ENCODE data around the gene GALNT9. TPM values are rescaled to one million over a fixed set of nuclear protein-coding genes. Genes with fewer than 3 reads are reported as not detected.

GALNT9 gene
- total RNA-seq, 8 experiments from 2014 or later, result 0.40 to 23.8 (median 1.3) TPM

DNA sequence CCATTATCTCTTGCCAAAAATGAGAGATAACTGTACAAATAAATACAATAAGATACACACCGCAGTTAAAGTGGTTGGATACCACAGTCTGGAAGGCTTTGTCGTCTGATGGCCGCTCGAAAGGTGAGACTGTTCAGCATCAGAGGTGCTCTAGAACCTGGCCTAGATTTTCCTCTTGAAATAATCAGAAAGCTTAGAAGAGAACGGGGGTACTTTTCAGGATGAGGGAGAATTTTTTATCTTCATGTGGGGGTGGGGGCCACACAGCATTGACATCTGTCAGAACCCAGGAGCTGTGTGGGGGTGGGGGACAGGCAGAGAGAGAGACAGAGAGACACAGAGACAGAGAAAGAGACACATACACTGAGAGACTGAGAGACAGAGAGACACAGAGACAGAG lies 90.5 kb downstream of the GALNT9 start:
- in situ Hi-C loops (cut with MboI; ENCODE audit: low pct_unique_long_range_greater_than_20kb in 2 of 9, low sequenced_read_pairs in 9 of 9, unreplicated experiment in 9 of 9), result no loop called here
- no peak for ATAC-seq (replicated peaks in 6 of 8)
- no peak overlapping the region for H3K27ac ChIP-seq
- H3K4me1 ChIP-seq (replicated peaks in 1 of 2), result peaks cover 0 to 3% of the 10 kb centered on the region in 2 donors
- WGBS, 10 experiments, result 100% methylated on average over 1 of the region's 5 CpGs; no CpG with 5 or more reads in 9 of the 10 experiments
- H3K4me3 ChIP-seq, result no peak overlapping the region

DNA sequence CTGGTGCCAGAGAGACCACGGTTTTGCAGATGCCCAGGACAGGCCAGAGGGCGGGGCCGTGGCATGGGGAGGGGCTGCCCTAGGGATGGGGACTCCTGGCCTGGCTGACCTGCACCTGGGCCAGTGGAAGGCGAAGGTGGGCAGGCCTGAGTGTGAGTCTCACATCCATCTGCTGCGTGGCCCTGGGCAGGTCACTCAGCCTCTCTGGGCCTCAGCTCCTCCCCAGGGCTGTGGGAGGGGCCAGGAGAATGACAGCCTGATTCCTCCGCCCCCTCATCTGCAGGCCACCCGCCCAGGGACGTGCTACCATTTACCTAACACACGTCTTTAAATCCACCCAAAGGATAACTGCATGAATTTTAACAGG lies 90.9 kb downstream of the GALNT9 start:
- WGBS, 10 experiments, result 40 to 50% methylated on average over 2 of the region's 9 CpGs; no CpG with 5 or more reads in 8 of the 10 experiments
- H3K4me3 ChIP-seq, result no peak overlapping the region
- in situ Hi-C loops (cut with MboI; ENCODE audit: low pct_unique_long_range_greater_than_20kb in 2 of 9, low sequenced_read_pairs in 9 of 9, unreplicated experiment in 9 of 9), result no loop called here
- H3K27ac ChIP-seq, result no peak overlapping the region
- no peaks in the 10 kb centered on the region for H3K4me1 ChIP-seq (replicated peaks in 1 of 2)
- ATAC-seq (replicated peaks in 6 of 8), result peak in 1 of 8 experiments; percentile 71

DNA sequence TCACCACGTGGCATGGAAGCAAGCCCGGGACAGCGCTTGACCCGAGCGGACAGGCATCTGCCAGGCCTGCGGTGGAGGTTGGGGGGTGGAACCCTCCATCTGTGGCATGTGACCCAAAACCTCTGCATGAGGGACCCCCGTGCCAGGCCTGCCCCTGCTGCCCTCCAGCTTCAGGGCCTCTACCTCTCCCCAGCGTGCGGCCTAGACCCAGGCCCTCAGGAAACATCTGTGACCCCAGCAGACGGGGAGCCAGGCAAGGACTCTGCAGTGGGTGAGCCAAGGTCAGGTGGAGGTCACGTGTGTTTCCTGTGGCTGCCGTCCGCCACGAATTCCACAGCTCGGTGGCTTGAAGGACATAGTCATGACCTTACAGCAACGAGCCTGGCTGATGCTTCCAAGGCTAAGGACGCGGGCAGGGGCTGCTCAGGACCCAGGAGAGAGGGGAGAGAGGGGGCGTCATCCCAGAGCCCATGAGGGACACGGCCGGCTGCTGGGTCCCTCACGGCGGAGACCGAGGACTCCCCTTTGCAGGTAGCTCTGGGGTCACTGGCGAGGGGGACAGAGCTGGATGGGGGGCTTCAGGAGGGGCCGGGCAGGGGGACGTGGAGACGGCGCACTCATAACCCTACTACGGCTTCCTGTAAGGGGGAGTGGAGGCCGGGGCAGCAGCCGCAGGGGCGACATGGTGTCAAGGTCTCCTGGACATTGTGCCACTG lies 91.5 kb downstream of the GALNT9 start:
- 0 to 90% methylated on average over 1 to 2 of the region's 33 CpGs; no CpG with 5 or more reads in 8 of the 10 experiments for WGBS, 10 experiments
- in situ Hi-C loops (cut with MboI; ENCODE audit: low pct_unique_long_range_greater_than_20kb in 2 of 9, low sequenced_read_pairs in 9 of 9, unreplicated experiment in 9 of 9), result no loop called here
- Histone ChIP-seq H3K4me3 (no peak overlapping the region), H3K4me1 (replicated peaks in 1 of 2) (no peaks in the 10 kb centered on the region), H3K27ac (no peak overlapping the region)
- ATAC-seq (replicated peaks in 6 of 8), result no peak

DNA sequence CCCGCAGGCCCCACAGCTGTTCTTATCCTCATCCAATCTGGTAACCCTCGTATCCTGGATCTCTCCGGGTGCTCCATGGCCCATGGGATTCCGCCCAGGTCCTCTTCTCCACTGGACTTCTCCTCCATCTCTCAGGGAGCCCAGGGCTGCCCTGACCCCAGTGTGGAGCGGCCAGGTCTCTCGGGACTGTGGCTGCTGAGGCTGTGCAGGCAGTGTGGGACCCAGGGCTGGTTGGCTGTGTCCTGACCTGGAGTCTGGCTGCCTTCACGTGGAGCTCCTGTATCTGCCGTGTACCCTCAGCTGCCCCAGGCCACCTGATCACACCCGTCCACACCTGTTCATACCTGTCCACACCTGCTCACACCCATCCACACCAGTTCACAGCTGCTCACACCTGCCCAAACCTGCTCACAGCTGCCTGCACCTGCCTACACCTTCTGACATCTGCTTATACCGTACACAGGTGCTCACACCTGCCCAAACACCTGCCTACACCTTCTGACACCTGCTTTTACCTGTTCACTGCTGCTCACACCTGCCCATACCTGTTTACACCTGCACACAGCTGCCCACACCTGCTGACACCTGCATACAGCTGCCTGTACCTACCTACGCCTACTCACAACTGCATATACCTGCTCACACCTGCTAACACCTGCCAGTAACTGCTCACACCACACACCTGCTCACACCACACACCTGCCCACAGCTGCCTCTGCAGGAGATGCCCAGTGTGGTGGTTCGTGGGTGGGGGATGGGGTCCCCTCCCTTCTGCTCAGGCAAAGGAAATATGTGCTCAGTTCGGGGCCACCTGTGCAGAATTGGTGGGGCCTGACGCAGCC lies 92.2 kb downstream of the GALNT9 start:
- no peak overlapping the region for H3K27ac ChIP-seq
- ATAC-seq (replicated peaks in 6 of 8), result peak in 1 of 8 experiments; percentile 22
- 52 to 80% (median 61%) methylated on average over 3 to 9 of the region's 14 CpGs; no CpG with 5 or more reads in 6 of the 10 experiments for WGBS, 10 experiments
- in situ Hi-C loops (cut with MboI; ENCODE audit: low pct_unique_long_range_greater_than_20kb in 2 of 9, low sequenced_read_pairs in 9 of 9, unreplicated experiment in 9 of 9), result no loop called here
- H3K4me1 ChIP-seq (replicated peaks in 1 of 2), result no peaks in the 10 kb centered on the region
- H3K4me3 ChIP-seq, result no peak overlapping the region

DNA sequence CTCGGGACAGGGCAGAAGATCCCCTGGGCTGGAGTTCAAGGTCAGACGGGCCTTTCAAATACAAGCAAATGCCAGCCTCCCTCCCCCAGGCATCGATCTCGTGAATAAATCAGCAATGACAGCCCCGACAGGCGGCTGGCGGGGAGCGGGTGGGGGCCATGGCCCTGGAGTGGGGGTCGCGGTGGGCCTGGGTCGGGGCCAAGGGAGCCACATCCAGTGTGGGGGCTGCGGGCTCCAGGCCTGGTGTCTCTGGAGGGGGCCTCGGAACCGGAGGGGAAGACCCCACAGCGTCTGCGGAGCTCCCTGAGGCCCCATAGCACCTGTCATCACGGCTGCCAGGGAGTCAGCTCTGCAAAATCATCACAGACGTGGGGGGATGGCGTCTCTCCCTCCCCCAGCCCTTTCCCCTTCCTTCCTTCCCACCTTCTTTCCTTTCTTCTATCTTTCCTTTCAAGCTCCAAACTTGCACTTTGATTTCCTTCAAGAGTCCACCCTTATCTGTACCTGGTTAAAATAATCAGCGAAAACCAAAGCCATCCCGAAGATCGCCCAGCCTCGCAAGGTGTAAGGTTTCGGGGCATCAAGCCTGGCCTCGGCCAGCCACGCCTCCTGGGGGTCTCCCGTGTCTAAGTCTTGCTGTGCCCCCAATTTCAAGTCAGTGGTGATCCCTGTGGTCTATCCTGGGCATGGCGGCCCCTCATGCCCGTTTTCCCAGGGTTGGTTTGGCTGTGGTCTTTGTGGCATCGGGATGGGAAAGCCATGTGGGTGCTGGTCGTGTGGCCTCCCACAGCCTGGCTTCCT lies 93.1 kb downstream of the GALNT9 start:
- ATAC-seq (replicated peaks in 6 of 8), result no peak
- H3K27ac ChIP-seq, result no peak overlapping the region
- no peaks in the 10 kb centered on the region for H3K4me1 ChIP-seq (replicated peaks in 1 of 2)
- WGBS, 10 experiments, result 40 to 100% (median 73%) methylated on average over 1 to 7 of the region's 31 CpGs; no CpG with 5 or more reads in 3 of the 10 experiments
- in situ Hi-C loops (cut with MboI; ENCODE audit: low pct_unique_long_range_greater_than_20kb in 2 of 9, low sequenced_read_pairs in 9 of 9, unreplicated experiment in 9 of 9), result no loop called here
- no peak overlapping the region for H3K4me3 ChIP-seq

DNA sequence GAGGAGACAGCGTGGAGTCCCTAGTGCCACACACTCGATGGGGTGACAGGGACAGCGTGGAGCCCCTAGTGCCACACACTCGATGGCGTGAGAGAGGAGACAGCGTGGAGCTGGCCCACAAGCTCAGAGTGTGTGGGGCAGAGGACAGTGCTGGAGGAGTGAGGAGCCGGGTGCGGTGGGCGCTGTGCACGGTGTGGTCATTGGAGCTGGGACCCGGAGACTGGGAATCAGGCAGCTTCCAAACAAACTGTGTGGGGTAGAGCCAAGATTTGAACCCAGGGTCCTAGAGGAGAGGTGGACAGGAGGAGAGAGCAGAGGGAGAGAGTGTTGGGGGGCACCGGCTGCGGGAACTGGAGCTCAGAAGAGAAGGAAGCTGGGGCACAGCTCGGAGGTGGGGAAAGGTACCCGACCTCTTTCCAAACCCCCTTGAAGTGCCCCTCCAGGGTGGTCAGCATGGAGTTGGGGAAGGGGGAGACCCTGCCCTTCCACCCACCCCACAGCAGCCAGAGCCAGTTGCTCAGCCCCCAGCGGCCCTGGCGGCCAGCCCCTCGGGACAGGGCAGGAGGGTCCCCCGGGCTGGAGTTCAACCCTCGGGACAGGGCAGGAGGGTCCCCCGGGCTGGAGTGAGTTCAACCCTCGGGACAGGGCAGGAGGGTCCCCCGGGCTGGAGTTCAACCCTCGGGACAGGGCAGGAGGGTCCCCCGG lies 94.1 kb downstream of the GALNT9 start:
- WGBS, 10 experiments, result 20 to 100% (median 31%) methylated on average over 1 to 7 of the region's 25 CpGs; no CpG with 5 or more reads in 7 of the 10 experiments

DNA sequence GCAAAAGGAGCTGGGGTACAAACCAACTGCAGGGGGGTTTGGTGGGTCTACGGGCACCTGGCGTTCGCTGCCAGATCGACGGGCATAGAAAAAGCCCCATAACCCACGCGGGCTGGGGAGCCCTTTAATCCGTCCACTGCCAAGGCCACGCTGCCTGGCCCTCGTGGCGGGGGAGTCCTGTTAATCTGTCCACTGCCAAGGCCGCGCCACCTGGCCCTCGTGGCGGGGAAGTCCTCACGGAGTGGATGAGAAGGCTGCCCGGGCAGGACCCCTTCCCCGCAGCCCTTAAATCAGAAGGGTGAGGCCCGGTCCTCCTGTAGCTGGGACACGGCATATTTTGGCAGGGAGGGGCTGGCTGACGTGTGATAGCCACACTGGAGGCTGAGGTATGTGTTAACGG lies 99.0 kb downstream of the GALNT9 start:
- no peak overlapping the region for H3K27ac ChIP-seq
- 20 to 90% (median 68%) methylated on average over 1 to 4 of the region's 22 CpGs; no CpG with 5 or more reads in 4 of the 10 experiments for WGBS, 10 experiments
- in situ Hi-C loops (cut with MboI; ENCODE audit: low pct_unique_long_range_greater_than_20kb in 2 of 9, low sequenced_read_pairs in 9 of 9, unreplicated experiment in 9 of 9), result no loop called here
- H3K4me1 ChIP-seq (replicated peaks in 1 of 2), result peaks cover 0 to 6% of the 10 kb centered on the region in 2 donors
- ATAC-seq (replicated peaks in 6 of 8), result no peak
- no peak overlapping the region for H3K4me3 ChIP-seq

More for the DNA sequence above, 94.1 kb downstream of the GALNT9 start:
- no peak for ATAC-seq (replicated peaks in 6 of 8)
- no peak overlapping the region for H3K4me3 ChIP-seq
- no peaks in the 10 kb centered on the region for H3K4me1 ChIP-seq (replicated peaks in 1 of 2)
- H3K27ac ChIP-seq, result no peak overlapping the region
- in situ Hi-C loops (cut with MboI; ENCODE audit: low pct_unique_long_range_greater_than_20kb in 2 of 9, low sequenced_read_pairs in 9 of 9, unreplicated experiment in 9 of 9), result no loop called here

DNA sequence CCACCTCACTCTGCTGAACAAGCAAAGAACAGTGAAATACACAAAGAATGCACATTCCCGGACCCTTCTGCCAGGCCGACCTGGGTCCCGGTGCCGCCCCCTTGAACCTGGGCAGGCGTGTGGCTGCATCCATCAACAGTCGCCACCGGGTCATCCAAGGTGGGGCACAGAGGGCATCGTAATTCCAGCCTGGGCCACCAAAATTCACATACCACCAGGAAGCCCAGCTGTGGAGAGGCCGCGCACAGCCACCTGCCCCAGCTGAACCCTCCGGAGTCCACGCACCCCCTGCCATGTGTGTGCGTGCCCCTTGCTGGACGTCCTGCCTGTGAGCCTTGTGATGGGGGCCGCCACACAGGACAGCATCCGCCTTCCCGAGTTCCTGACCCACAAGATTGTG lies 99.5 kb downstream of the GALNT9 start:
- H3K4me1 ChIP-seq (replicated peaks in 1 of 2), result peaks cover 0 to 6% of the 10 kb centered on the region in 2 donors
- in situ Hi-C loops (cut with MboI; ENCODE audit: low pct_unique_long_range_greater_than_20kb in 2 of 9, low sequenced_read_pairs in 9 of 9, unreplicated experiment in 9 of 9), result no loop called here
- WGBS, 10 experiments, result 40 to 100% (median 68%) methylated on average over 1 to 9 of the region's 17 CpGs; no CpG with 5 or more reads in 7 of the 10 experiments
- no peak for ATAC-seq (replicated peaks in 6 of 8)
- no peak overlapping the region for H3K27ac ChIP-seq
- H3K4me3 ChIP-seq, result no peak overlapping the region

DNA sequence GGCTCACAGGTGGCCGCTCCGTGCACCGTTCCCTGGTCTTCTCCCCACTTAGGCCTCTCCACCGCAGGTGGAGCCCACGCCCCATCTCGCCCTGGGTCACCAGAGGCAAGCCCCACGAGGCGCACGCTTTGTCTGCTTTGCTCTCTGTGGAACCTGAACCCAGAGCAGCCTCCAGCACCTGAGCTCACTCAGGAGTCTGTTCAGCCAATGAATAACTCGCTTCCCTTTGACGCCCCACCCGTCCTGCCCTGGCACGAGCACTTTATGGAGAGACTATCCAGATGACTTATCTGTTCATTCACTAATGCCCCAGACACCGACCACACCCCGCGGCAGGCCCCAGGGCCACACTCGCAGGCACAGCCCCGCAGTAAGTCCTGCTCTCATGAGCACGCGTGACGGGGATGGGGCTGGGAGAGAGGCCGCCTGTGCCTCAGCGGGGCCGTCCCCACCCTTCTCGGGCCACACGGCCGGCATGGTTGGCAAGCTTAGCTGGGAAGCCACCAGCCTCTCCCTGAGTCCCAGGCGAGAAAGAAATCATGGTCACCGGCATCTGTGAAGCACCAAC lies 100.1 kb downstream of the GALNT9 start:
- WGBS, 10 experiments, result 39 to 100% (median 80%) methylated on average over 1 to 6 of the region's 29 CpGs; no CpG with 5 or more reads in 5 of the 10 experiments
- Histone ChIP-seq H3K27ac (no peak overlapping the region), H3K4me3 (no peak overlapping the region), H3K4me1 (replicated peaks in 1 of 2) (peaks cover 0 to 6% of the 10 kb centered on the region in 2 donors)
- in situ Hi-C loops (cut with MboI; ENCODE audit: low pct_unique_long_range_greater_than_20kb in 2 of 9, low sequenced_read_pairs in 9 of 9, unreplicated experiment in 9 of 9), result no loop called here
- no peak for ATAC-seq (replicated peaks in 6 of 8)

DNA sequence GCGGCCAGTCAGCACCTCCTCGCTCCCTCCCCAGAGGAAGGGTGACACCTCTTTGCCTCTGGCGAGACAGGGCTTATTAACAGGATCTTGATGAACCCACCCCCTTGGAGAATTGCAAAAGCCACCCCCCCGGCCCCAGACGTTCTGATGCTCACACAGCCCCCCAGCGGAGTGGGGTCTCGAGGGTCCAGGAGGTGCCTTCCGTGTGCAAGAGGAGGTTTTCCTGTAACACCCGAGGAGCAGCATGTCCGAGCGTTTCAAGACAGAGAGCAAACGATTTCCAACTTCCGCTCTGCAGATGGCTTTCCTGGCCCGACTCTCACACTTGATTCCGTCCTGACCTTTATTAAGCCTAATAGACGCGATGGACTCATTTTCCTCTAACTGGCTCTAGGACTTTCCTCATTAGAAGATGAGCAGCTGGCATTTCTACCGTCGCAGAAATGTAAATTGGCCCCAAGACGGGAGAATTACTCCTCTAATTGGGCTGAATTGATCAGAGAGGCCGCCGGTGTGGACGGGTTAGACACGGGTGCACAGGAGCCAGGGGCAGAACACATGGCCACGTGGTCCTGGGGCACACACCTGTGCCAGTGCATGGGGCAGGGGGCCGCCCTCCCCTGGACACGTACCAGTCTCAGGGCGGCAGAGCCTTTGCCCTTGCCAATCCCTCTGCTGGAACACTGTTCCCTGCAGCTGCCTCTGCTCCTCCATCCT lies 100.8 kb downstream of the GALNT9 start:
- Histone ChIP-seq H3K4me1 (replicated peaks in 1 of 2) (peaks cover 0 to 6% of the 10 kb centered on the region in 2 donors), H3K27ac (no peak overlapping the region), H3K4me3 (no peak overlapping the region)
- no peak for ATAC-seq (replicated peaks in 6 of 8)
- in situ Hi-C loops (cut with MboI; ENCODE audit: low pct_unique_long_range_greater_than_20kb in 2 of 9, low sequenced_read_pairs in 9 of 9, unreplicated experiment in 9 of 9), result no loop called here
- WGBS, 10 experiments, result 6 to 67% (median 34%) methylated on average over 2 to 10 of the region's 28 CpGs; no CpG with 5 or more reads in 4 of the 10 experiments

DNA sequence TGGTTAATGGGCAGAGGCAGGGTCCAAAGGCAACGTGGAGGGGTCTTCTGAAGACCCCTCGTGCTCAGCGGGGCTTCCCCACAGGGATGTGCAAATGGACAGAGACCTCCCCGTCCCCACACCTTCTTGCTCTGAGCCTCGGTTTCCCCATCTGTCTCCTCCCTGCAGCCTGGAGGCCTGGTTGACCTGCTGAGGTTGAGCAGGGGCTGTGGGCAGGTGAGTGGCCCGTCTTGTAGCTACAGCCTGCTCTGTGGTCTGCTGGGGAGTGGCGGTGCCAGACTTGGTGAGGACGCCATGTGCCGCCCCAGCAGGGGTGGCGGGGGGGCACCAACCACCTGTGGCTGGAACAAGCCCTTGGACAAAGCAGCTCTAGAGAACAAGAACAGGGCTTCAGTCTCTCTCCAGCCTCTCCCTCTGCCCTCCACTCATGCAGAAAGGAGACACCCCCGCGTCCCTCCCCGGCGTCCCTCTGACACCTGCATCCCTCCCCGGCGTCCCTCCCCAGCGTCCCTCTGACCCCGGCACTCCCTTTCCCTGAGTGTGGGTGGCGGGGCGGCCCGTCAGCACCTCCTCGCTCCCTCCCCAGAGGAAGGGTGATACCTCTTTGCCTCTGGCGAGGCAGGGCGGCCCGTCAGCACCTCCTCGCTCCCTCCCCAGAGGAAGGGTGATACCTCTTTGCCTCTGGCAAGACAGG lies 101.5 kb downstream of the GALNT9 start:
- H3K27ac ChIP-seq, result no peak overlapping the region
- H3K4me3 ChIP-seq, result no peak overlapping the region
- ATAC-seq (replicated peaks in 6 of 8), result peak in 3 of 8 experiments; percentile 13 to 83 (median 38)
- in situ Hi-C loops (cut with MboI; ENCODE audit: low pct_unique_long_range_greater_than_20kb in 2 of 9, low sequenced_read_pairs in 9 of 9, unreplicated experiment in 9 of 9), result no loop called here
- H3K4me1 ChIP-seq (replicated peaks in 1 of 2), result peaks cover 0 to 6% of the 10 kb centered on the region in 2 donors
- 0 to 30% methylated on average over 1 to 2 of the region's 26 CpGs; no CpG with 5 or more reads in 8 of the 10 experiments for WGBS, 10 experiments
